ENCODE data around the gene CYB561D2.

The CYB561D2 gene

DNA sequence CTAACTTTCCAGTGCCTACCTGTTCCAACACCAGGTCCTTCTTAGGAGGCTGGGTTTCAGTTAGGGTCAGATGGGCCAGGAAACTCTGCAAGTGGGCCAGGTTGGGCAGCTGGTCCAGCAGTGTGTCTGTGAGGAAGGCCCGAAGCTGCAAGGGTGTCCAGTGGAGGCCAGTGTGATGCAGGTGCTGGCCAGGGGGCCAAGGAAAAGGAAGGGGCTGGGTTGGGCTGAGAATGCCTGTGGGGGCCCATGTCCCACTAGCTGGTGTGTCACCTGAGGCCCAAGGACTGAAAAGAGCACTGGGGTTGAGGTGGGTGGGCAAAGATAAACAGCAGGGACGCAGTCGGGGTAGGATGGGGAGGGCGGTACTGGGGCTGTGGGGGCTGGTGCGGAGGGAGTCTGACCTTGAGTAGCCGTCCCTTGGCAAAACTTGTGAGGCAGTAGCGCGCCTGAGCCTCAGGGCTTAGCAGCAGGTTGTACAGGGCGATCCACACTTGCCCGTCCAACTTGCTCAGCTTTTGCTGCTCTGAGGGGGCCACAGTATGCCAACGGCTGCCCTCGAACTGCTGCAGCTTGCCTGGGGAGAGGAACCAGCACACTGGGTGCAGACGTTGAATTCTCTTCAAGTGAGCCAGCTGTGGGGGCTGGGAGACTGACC, 8.5 kb upstream of the CYB561D2 start:
- Histone ChIP-seq H3K27me3 (replicated peaks) (no peaks in the 10 kb centered on the region), H3K27ac (no peak overlapping the region), H3K4me3 (ENCODE audit: low read depth, low read length) (no peak overlapping the region), H3K36me3 (replicated peaks) (no peaks in the 10 kb centered on the region)
- TF ChIP-seq, protein P1, sequence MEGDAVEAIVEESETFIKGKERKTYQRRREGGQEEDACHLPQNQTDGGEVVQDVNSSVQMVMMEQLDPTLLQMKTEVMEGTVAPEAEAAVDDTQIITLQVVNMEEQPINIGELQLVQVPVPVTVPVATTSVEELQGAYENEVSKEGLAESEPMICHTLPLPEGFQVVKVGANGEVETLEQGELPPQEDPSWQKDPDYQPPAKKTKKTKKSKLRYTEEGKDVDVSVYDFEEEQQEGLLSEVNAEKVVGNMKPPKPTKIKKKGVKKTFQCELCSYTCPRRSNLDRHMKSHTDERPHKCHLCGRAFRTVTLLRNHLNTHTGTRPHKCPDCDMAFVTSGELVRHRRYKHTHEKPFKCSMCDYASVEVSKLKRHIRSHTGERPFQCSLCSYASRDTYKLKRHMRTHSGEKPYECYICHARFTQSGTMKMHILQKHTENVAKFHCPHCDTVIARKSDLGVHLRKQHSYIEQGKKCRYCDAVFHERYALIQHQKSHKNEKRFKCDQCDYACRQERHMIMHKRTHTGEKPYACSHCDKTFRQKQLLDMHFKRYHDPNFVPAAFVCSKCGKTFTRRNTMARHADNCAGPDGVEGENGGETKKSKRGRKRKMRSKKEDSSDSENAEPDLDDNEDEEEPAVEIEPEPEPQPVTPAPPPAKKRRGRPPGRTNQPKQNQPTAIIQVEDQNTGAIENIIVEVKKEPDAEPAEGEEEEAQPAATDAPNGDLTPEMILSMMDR (IDR thresholded peaks at IDR 0.05; ENCODE audit: low read depth, low read length, missing control alignments) = no peak
- in situ Hi-C loops (cut with HindIII; ENCODE audit: low pct_ligation_motif_present, low sequenced_read_pairs) = no loop called here
- no peak for DNase-seq

DNA sequence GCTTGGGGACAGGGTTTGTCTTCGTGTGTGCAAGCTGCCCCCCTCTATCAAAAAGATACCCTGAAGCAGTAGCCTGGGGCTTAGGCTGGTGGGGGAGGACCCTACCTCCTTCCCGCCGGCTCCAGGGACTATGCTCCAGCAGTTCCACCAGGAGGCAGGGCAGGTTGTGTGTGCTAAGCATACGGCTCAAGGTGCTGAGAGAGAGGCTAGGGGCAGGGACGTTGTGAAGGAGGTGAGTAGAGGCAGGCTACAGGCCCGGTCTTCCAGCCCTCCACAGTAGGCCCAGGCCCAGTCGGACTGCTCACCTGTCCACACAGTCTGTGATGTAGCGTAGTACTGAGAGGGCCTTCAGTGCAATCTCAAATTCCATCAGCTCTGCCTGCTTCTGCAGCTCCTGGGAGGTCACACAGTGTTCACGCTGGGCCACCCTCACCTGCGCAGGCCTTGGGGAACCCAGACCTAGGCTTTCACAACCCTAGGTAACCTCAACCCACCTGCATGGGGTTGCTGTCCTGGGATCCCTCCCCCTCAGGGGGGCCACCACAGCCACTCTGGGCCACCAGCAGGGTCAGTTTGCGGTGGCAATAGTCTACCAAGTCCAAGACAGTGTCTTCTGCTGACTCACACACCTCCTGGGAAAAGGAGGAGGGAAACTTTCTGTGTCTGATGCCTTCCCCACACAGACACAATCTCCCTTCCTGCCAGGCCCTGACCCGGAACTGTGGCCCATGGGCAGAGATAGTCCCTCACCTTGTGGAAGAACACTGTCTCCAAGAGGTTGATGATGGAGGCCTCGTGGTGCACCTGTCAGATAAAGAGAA, 7.6 kb upstream of the CYB561D2 start:
- DNase-seq = no peak
- peaks cover 2% of the 10 kb centered on the region for H3K36me3 ChIP-seq (replicated peaks)
- in situ Hi-C loops (cut with HindIII; ENCODE audit: low pct_ligation_motif_present, low sequenced_read_pairs) = no loop called here
- H3K27ac ChIP-seq = no peak overlapping the region
- H3K27me3 ChIP-seq (replicated peaks) = no peaks in the 10 kb centered on the region
- TF ChIP-seq, protein P1 (IDR thresholded peaks at IDR 0.05; ENCODE audit: low read depth, low read length, missing control alignments) = peak; percentile 34
- no peak overlapping the region for H3K4me3 ChIP-seq (ENCODE audit: low read depth, low read length)

DNA sequence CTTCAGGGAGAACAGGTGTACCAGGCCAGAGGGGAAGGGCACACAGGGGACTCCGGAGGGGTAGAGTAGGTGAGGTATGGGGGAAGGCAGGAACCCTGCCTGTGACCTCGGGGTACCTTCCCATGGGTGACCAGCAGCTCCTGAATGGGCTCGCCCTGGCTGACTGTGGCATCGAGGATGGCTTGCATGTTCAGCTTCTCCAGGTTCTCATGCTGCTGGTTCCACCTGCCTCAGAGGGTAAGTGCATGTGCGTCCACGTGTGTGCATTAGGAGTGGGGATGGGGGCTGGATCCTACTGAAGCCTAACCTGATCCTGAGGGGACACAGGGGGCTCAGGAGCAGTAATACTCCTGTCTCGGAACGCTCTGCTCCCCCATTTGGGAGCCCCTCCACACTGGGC, 5.7 kb upstream of the CYB561D2 start:
- DNase-seq = no peak
- Histone ChIP-seq H3K4me3 (ENCODE audit: low read depth, low read length) (no peak overlapping the region), H3K27ac (no peak overlapping the region), H3K27me3 (replicated peaks) (no peaks in the 10 kb centered on the region), H3K36me3 (replicated peaks) (peaks cover 2% of the 10 kb centered on the region)
- TF ChIP-seq, protein P1 (IDR thresholded peaks at IDR 0.05; ENCODE audit: low read depth, low read length, missing control alignments) = no peak
- in situ Hi-C loops (cut with HindIII; ENCODE audit: low pct_ligation_motif_present, low sequenced_read_pairs) = no loop called here

DNA sequence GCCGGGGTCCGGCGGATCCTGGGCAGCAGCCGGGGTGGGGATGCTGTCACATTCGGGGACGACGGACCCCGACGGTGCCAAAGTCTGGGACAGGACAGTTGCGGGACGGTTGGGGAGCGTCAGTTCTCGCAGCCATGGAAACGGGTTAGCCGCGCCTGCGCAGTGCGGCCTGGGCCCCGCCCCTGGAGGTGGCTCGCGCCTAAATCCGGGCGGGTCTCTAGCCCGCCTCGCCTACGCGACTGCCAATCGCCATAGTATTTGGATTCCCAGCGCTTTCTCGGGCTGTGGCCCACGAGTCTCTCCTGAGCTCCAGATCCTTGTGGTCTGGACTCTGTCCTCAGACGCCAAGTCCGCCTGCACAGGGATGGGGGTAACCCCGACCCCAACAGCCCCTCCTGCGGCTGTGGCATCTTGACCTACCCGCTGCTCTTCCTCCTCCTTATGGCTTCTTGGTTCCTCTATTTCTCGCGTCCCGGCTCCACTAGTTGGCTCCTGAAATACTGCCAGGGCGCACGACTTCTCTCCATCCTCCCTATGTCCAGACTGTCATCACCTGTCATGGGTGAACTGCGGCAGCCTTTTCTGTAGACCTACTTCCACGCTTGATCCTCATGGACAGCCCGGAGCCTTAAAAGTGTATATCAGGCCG, 5.0 kb upstream of the CYB561D2 start, which contains the start of gene ZMYND10:
ZMYND10 (minus strand) TSS at position 147 of the 649 bp plus-strand sequence. CDS start 153 bp downstream, outside the sequence.
- Histone ChIP-seq H3K4me3 (ENCODE audit: low read depth, low read length) (peak within 1 kb of the TSS; percentile 53), H3K27me3 (replicated peaks) (no peaks in the 10 kb centered on the region), H3K27ac (no peak within 1 kb of the TSS), H3K36me3 (replicated peaks) (peaks cover 2% of the 10 kb centered on the region)
- TF ChIP-seq, protein P1 (IDR thresholded peaks at IDR 0.05; ENCODE audit: low read depth, low read length, missing control alignments) = no peak
- in situ Hi-C loops (cut with HindIII; ENCODE audit: low pct_ligation_motif_present, low sequenced_read_pairs) = no loop called here
- no peak for DNase-seq

DNA sequence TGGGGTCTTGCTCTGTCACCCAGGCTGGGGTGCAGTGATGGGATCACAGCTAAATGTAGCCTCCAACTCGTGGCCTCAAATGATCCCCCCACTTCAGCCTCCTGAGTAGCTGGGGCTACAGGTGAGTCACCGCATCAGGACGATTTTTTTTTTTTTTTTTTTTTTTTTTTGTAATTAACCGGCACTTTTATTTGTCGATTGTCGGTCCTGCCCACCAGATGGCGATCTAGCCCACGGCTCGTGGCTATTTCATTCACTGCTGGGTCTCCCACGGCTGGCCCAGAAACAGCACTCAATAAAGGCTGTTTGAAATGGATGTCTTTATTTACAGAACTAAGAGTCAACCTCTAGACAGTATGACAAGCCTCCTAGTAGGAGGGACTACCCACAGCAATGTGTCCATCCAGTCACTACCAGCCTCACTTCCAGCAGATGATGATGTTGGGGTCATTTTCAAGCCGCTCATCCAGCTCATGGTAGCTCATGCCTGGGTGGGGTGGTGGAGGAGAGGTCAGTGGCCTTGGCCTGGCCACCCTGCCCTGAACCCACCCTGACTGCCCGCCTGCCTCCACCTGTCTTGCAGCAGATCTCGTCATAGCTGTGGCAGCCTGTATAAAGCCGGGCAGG, 3.4 kb upstream of the CYB561D2 start:
- Histone ChIP-seq H3K27me3 (replicated peaks) (no peaks in the 10 kb centered on the region), H3K36me3 (replicated peaks) (peaks cover 2% of the 10 kb centered on the region), H3K27ac (no peak overlapping the region), H3K4me3 (ENCODE audit: low read depth, low read length) (no peak overlapping the region)
- in situ Hi-C loops (cut with HindIII; ENCODE audit: low pct_ligation_motif_present, low sequenced_read_pairs) = no loop called here
- TF ChIP-seq, protein P1 (IDR thresholded peaks at IDR 0.05; ENCODE audit: low read depth, low read length, missing control alignments) = peak; percentile 74
- peak; percentile 49 for DNase-seq

All from brain microvascular endothelial cell (primary cell).